Mesenchymal stem cell (in vitro differentiated cells and primary cell): ENCODE data around the gene EMCN.

Experiments used
- DNase-seq: peaks from one replicate; pipeline ENCODE4 v3.0.0-alpha.2; 2013
- H2AFZ ChIP-seq: one replicate; pipeline ENCODE4 v1.6.1; 2013; ENCODE audit warnings: low read depth, mild to moderate bottlenecking, control low read depth, inconsistent platforms, low read length, moderate library complexity
- H2AK5ac ChIP-seq: 2 replicates; pipeline ENCODE4 v1.6.1; 2013; ENCODE audit warnings: low read length, moderate library complexity, mild to moderate bottlenecking, inconsistent platforms; ENCODE audit not compliant: severe bottlenecking
- H2BK120ac ChIP-seq: one replicate; pipeline ENCODE4 v1.6.1; 2013; ENCODE audit warnings: low read depth, mild to moderate bottlenecking, inconsistent platforms, low read length, moderate library complexity
- H2BK12ac ChIP-seq, 2 experiments: one replicate each; pipeline ENCODE4 v1.6.1; 2013; ENCODE audit warnings: inconsistent platforms in 2 of 2, low read length in 2 of 2, mild to moderate bottlenecking in 2 of 2, moderate library complexity in 2 of 2, control low read depth in 1 of 2
- H2BK15ac ChIP-seq: one replicate; pipeline ENCODE4 v1.6.1; 2013; ENCODE audit warnings: mild to moderate bottlenecking, low read depth, inconsistent platforms; ENCODE audit not compliant: poor library complexity, severe bottlenecking
- H2BK5ac ChIP-seq: 2 replicates; pipeline ENCODE4 v1.6.1; 2013; ENCODE audit warnings: low read depth, mild to moderate bottlenecking, low read length, control low read depth, inconsistent platforms; ENCODE audit not compliant: poor library complexity, severe bottlenecking
- H3K14ac ChIP-seq, 2 experiments: one replicate each; pipeline ENCODE4 v1.6.1; 2013; ENCODE audit warnings: inconsistent platforms in 2 of 2, low read length in 2 of 2, control low read depth in 1 of 2, mild to moderate bottlenecking in 1 of 2, moderate library complexity in 1 of 2
- H3K18ac ChIP-seq, 2 experiments: one replicate each; pipeline ENCODE4 v1.6.1; 2013; ENCODE audit warnings: inconsistent platforms in 2 of 2, low read length in 2 of 2, control low read depth in 1 of 2, low read depth in 1 of 2, mild to moderate bottlenecking in 1 of 2
- H3K23ac ChIP-seq, 2 experiments: one replicate each; pipeline ENCODE4 v1.6.1; 2013; ENCODE audit warnings: inconsistent platforms in 2 of 2, low read length in 2 of 2, mild to moderate bottlenecking in 2 of 2, moderate library complexity in 2 of 2, control low read depth in 1 of 2
- H3K27ac ChIP-seq: 2 replicates; pipeline ENCODE4 v1.5.1; 2013; ENCODE audit warnings: mild to moderate bottlenecking, moderate library complexity, low read length, control low read depth, inconsistent platforms; ENCODE audit not compliant: poor library complexity, severe bottlenecking
- H3K27me3 ChIP-seq, 2 experiments: 2 replicates each; pipeline versions ENCODE4 v1.6.1 to v1.7.0; 2013; ENCODE audit warnings: low read length in 2 of 2, mild to moderate bottlenecking in 2 of 2, moderate library complexity in 2 of 2, control low read depth in 1 of 2, inconsistent platforms in 1 of 2; ENCODE audit not compliant: control insufficient read depth in 1 of 2, insufficient read depth in 1 of 2
- H3K36me3 ChIP-seq, 2 experiments: 2 replicates each; pipeline versions ENCODE4 v1.6.1 to v1.7.0; 2013; ENCODE audit warnings: low read length in 2 of 2, control low read depth in 1 of 2, inconsistent platforms in 1 of 2, low read depth in 1 of 2, mild to moderate bottlenecking in 1 of 2; ENCODE audit not compliant: insufficient read depth in 2 of 2, control insufficient read depth in 1 of 2
- H3K4ac ChIP-seq, 2 experiments: one replicate each; pipeline ENCODE4 v1.6.1; 2013; ENCODE audit warnings: inconsistent platforms in 2 of 2, low read length in 2 of 2, mild to moderate bottlenecking in 2 of 2, moderate library complexity in 2 of 2, control low read depth in 1 of 2, low read depth in 1 of 2
- H3K4me1 ChIP-seq: 2 replicates; pipeline ENCODE4 v1.6.1; 2013; ENCODE audit warnings: low read depth, low read length, control low read depth; ENCODE audit not compliant: control insufficient read depth, insufficient read depth
- H3K4me2 ChIP-seq: 2 replicates; pipeline ENCODE4 v1.6.1; 2013; ENCODE audit warnings: low read length, mild to moderate bottlenecking, inconsistent platforms; ENCODE audit not compliant: poor library complexity, severe bottlenecking
- H3K4me3 ChIP-seq, 2 experiments: 2 replicates each; pipeline versions ENCODE4 v1.5.1 to v1.7.0; 2013; ENCODE audit warnings: low read length in 2 of 2, mild to moderate bottlenecking in 2 of 2, control low read depth in 1 of 2, low read depth in 1 of 2; ENCODE audit not compliant: insufficient read depth in 1 of 2
- H3K79me1 ChIP-seq: replicated peaks from 2 replicates; pipeline ENCODE4 v1.6.1; 2013; ENCODE audit warnings: mild to moderate bottlenecking, control low read depth, low read length, inconsistent platforms; ENCODE audit not compliant: poor library complexity, severe bottlenecking
- H3K9ac ChIP-seq: 2 replicates; pipeline ENCODE4 v1.7.0; 2013; ENCODE audit warnings: mild to moderate bottlenecking, low read length, moderate library complexity
- H3K9me3 ChIP-seq: 2 replicates; pipeline ENCODE4 v1.7.0; 2013; ENCODE audit warnings: mild to moderate bottlenecking, low read length; ENCODE audit not compliant: control insufficient read depth
- H4K8ac ChIP-seq: one replicate; pipeline ENCODE4 v1.6.1; 2013; ENCODE audit warnings: inconsistent platforms, mild to moderate bottlenecking, low read length, moderate library complexity
- H4K91ac ChIP-seq: one replicate; pipeline ENCODE4 v1.6.1; 2013; ENCODE audit warnings: mild to moderate bottlenecking, low read length, inconsistent platforms
- WGBS: methylation state at CpG from one replicate; pipeline ENCODE4 v1.1.7; 2013; ENCODE audit warnings: mixed read lengths; 5-methylcytosine and 5-hydroxymethylcytosine counted together

Gene EMCN

GRCh38 chr4:100548200-100548560, 30.4 kb upstream of the EMCN start:
- no peak overlapping the region for H3K4ac ChIP-seq
- no peak overlapping the region for H3K4me3 ChIP-seq
- H3K23ac ChIP-seq, result no peak overlapping the region
- H2AFZ ChIP-seq, result no peak overlapping the region
- no peaks in the 10 kb centered on the region for H3K36me3 ChIP-seq
- no peak overlapping the region for H3K14ac ChIP-seq
- no peak for DNase-seq
- H2BK120ac ChIP-seq, result no peak overlapping the region
- no peak overlapping the region for H3K18ac ChIP-seq
- no peak overlapping the region for H4K8ac ChIP-seq
- H3K27me3 ChIP-seq, result no peaks in the 10 kb centered on the region
- H3K9me3 ChIP-seq, result no peaks in the 10 kb centered on the region
- H3K79me1 ChIP-seq, result no peaks in the 10 kb centered on the region
- no peaks in the 10 kb centered on the region for H3K4me1 ChIP-seq
- H4K91ac ChIP-seq, result no peak overlapping the region
- H2BK5ac ChIP-seq, result no peak overlapping the region
- 86% methylated on average over 1 of the region's 1 CpG for WGBS
- H3K9ac ChIP-seq, result no peak overlapping the region
- no peak overlapping the region for H3K27ac ChIP-seq
- no peak overlapping the region for H2BK12ac ChIP-seq
- H2AK5ac ChIP-seq, result no peak overlapping the region
- no peak overlapping the region for H3K4me2 ChIP-seq
- H2BK15ac ChIP-seq, result no peak overlapping the region

GRCh38 chr4:100547541-100548199, 29.8 kb upstream of the EMCN start:
- Histone ChIP-seq H3K27me3 (no peaks in the 10 kb centered on the region), H3K27ac (no peak overlapping the region), H4K91ac (no peak overlapping the region), H3K79me1 (no peaks in the 10 kb centered on the region), H2AFZ (no peak overlapping the region), H2BK5ac (no peak overlapping the region), H3K23ac (no peak overlapping the region), H3K4me1 (no peaks in the 10 kb centered on the region), H2AK5ac (no peak overlapping the region), H3K9ac (no peak overlapping the region), H3K14ac (no peak overlapping the region), H3K4me2 (no peak overlapping the region), H2BK15ac (no peak overlapping the region), H3K9me3 (no peaks in the 10 kb centered on the region), H3K18ac (no peak overlapping the region), H2BK12ac (no peak overlapping the region), H3K4ac (no peak overlapping the region), H4K8ac (no peak overlapping the region), H3K36me3 (no peaks in the 10 kb centered on the region), H3K4me3 (no peak overlapping the region), H2BK120ac (no peak overlapping the region)
- 86% methylated on average over 6 of the region's 6 CpGs for WGBS
- no peak for DNase-seq

- no peak for DNase-seq
- Histone ChIP-seq H3K23ac (no peak overlapping the region), H3K4me3 (no peak overlapping the region), H2AK5ac (no peak overlapping the region), H3K36me3 (no peaks in the 10 kb centered on the region), H3K27ac (no peak overlapping the region), H2BK15ac (no peak overlapping the region), H3K9me3 (no peaks in the 10 kb centered on the region), H2BK5ac (no peak overlapping the region), H3K4me2 (no peak overlapping the region), H3K27me3 (no peaks in the 10 kb centered on the region), H2BK12ac (no peak overlapping the region), H4K8ac (no peak overlapping the region), H3K9ac (no peak overlapping the region), H3K18ac (peak overlapping the region in 1 of 2 experiments; percentile 24), H3K4me1 (no peaks in the 10 kb centered on the region), H2AFZ (no peak overlapping the region), H3K14ac (no peak overlapping the region), H2BK120ac (no peak overlapping the region), H3K4ac (no peak overlapping the region), H4K91ac (no peak overlapping the region), H3K79me1 (no peaks in the 10 kb centered on the region)
- 97% methylated on average over 5 of the region's 5 CpGs for WGBS
Observed at GRCh38 chr4:100545427-100545826, 27.6 kb upstream of the EMCN start.

GRCh38 chr4:100540131-100540530, 22.3 kb upstream of the EMCN start:
- H3K14ac ChIP-seq, result no peak overlapping the region
- H3K23ac ChIP-seq, result no peak overlapping the region
- H3K79me1 ChIP-seq, result no peaks in the 10 kb centered on the region
- no peak overlapping the region for H3K9ac ChIP-seq
- no peak overlapping the region for H3K4me2 ChIP-seq
- H2AK5ac ChIP-seq, result no peak overlapping the region
- DNase-seq, result no peak
- no peak overlapping the region for H2BK15ac ChIP-seq
- H4K8ac ChIP-seq, result no peak overlapping the region
- H2BK120ac ChIP-seq, result no peak overlapping the region
- no peak overlapping the region for H4K91ac ChIP-seq
- H3K9me3 ChIP-seq, result no peaks in the 10 kb centered on the region
- H3K4me1 ChIP-seq, result no peaks in the 10 kb centered on the region
- H3K4ac ChIP-seq, result no peak overlapping the region
- H2BK12ac ChIP-seq, result no peak overlapping the region
- H3K27me3 ChIP-seq, result no peaks in the 10 kb centered on the region
- H2BK5ac ChIP-seq, result no peak overlapping the region
- no peak overlapping the region for H3K4me3 ChIP-seq
- H3K27ac ChIP-seq, result no peak overlapping the region
- H2AFZ ChIP-seq, result no peak overlapping the region
- H3K36me3 ChIP-seq, result no peaks in the 10 kb centered on the region
- no peak overlapping the region for H3K18ac ChIP-seq
